Neural cell (in vitro differentiated cells): ENCODE data around the gene CHD2. TPM values are rescaled to one million over a fixed set of nuclear protein-coding genes. Genes with fewer than 3 reads are reported as not detected.

ENCODE experiments used
- H2AFZ ChIP-seq: fragments of 200-600, 300-800 bp; sonication (generic), shearing (Covaris generic); 2 replicates; pipeline ENCODE4 v1.6.0; 2014; ENCODE audit warnings: low read depth, mild to moderate bottlenecking, antibody characterized with exemption, low read length, moderate library complexity
- H3F3A ChIP-seq: fragments of 200-600 bp; shearing (Covaris generic); 2 replicates; pipeline ENCODE4 v1.6.1; 2016; ENCODE audit warnings: mild to moderate bottlenecking, moderate library complexity, mixed read lengths, antibody characterized with exemption, low read length; ENCODE audit not compliant: insufficient read depth, poor library complexity, severe bottlenecking
- H3K27ac ChIP-seq: fragments of 200-600, 300-800 bp; sonication (generic), shearing (Covaris generic); 2 replicates; pipeline ENCODE4 v1.5.1; 2014; ENCODE audit warnings: mild to moderate bottlenecking, low read length, moderate library complexity
- H3K27me3 ChIP-seq: fragments of 300-800, 200-600 bp; sonication (generic), shearing (Covaris generic); 2 replicates; pipeline ENCODE4 v1.6.0; 2014; ENCODE audit warnings: mild to moderate bottlenecking, low read depth, low read length, moderate library complexity; ENCODE audit not compliant: insufficient read depth
- H3K36me3 ChIP-seq: fragments of 300-800, 200-600 bp; sonication (generic), shearing (Covaris generic); 2 replicates; pipeline ENCODE4 v1.5.1; 2014; ENCODE audit warnings: mild to moderate bottlenecking, antibody characterized with exemption, low read length, moderate library complexity; ENCODE audit not compliant: insufficient read depth
- H3K4me2 ChIP-seq: fragments of 300-800, 200-600 bp; sonication (generic), shearing (Covaris generic); 2 replicates; pipeline ENCODE4 v1.6.0; 2014; ENCODE audit warnings: mild to moderate bottlenecking, low read length
- H3K4me3 ChIP-seq: fragments of 300-800, 200-600 bp; sonication (generic), shearing (Covaris generic); 2 replicates; pipeline ENCODE4 v1.5.1; 2014; ENCODE audit warnings: mild to moderate bottlenecking, low read length, moderate library complexity
- H3K79me2 ChIP-seq: fragments of 200-600 bp; shearing (Covaris generic); replicated peaks from 2 replicates; pipeline ENCODE4 v1.6.0; 2014; ENCODE audit warnings: mild to moderate bottlenecking, low read length, moderate library complexity; ENCODE audit not compliant: insufficient read depth
- H3K9ac ChIP-seq: fragments of 300-800, 200-600 bp; sonication (generic), shearing (Covaris generic); 2 replicates; pipeline ENCODE4 v1.6.1; 2016; ENCODE audit warnings: mild to moderate bottlenecking, low read length, mixed read lengths
- H3K9me2 ChIP-seq: fragments of 200-600 bp; shearing (Covaris generic); 2 replicates; pipeline ENCODE4 v1.6.1; 2016; ENCODE audit warnings: mild to moderate bottlenecking, low read length, mixed read lengths; ENCODE audit not compliant: insufficient read depth
- H3K9me3 ChIP-seq: fragments of 200-600, 300-800 bp; sonication (generic), shearing (Covaris generic); 2 replicates; pipeline ENCODE4 v1.6.1; 2016; ENCODE audit warnings: mild to moderate bottlenecking, mixed run types, low read length, moderate library complexity, mixed read lengths
- H4K20me1 ChIP-seq: fragments of 200-600 bp; shearing (Covaris generic); 2 replicates; pipeline ENCODE4 v1.6.1; 2016; ENCODE audit warnings: mild to moderate bottlenecking, mixed run types; ENCODE audit not compliant: insufficient read depth
- EP300 ChIP-seq: fragments of 450-650 bp; conservative IDR thresholded peaks from 2 replicates; pipeline ENCODE4 v1.6.1; 2014; ENCODE audit warnings: antibody characterized with exemption, mild to moderate bottlenecking, moderate library complexity; ENCODE audit not compliant: poor library complexity, severe bottlenecking
- EZH2 ChIP-seq: fragments of 200-600, 300-800 bp; shearing (Covaris generic), sonication (generic); IDR thresholded peaks from 2 replicates; pipeline ENCODE4 v1.6.1; 2014; ENCODE audit warnings: antibody characterized with exemption, low read length, borderline replicate concordance, mild to moderate bottlenecking; ENCODE audit not compliant: insufficient read depth, poor library complexity, severe bottlenecking
- MXI1 ChIP-seq: fragments of 450-650 bp; conservative IDR thresholded peaks from 2 replicates; pipeline ENCODE4 v1.6.1; 2014; ENCODE audit warnings: antibody characterized with exemption, mild to moderate bottlenecking; ENCODE audit not compliant: poor library complexity, severe bottlenecking
- POLR2AphosphoS5 ChIP-seq: IDR thresholded peaks from 2 replicates; pipeline ENCODE4 v1.6.1; 2012
- RAD21 ChIP-seq: fragments of 450-650 bp; conservative IDR thresholded peaks from 2 replicates; pipeline ENCODE4 v1.6.1; 2014; ENCODE audit warnings: antibody characterized with exemption, mild to moderate bottlenecking, moderate library complexity
- SMC3 ChIP-seq: fragments of 450-650 bp; conservative IDR thresholded peaks from 2 replicates; pipeline ENCODE4 v1.6.1; 2014; ENCODE audit warnings: antibody characterized with exemption, mild to moderate bottlenecking, moderate library complexity; ENCODE audit not compliant: poor library complexity
- TAF1 ChIP-seq: IDR thresholded peaks from 2 replicates; pipeline ENCODE4 v1.6.1; 2012; ENCODE audit warnings: low read depth
- polyA plus RNA-seq: library from polyadenylated mRNA; depleted of rRNA; stranded (reverse); fragments of >200 nt; gene quantifications from 2 replicates; pipeline ENCODE4 v1.2.3, GENCODE V29; 2014
- TF ChIP-seq, protein P1 (sequence below): IDR thresholded peaks from 2 replicates; pipeline ENCODE4 v1.6.1; 2012; ENCODE audit warnings: borderline replicate concordance
- TF ChIP-seq, protein P2 (sequence below): fragments of 450-650 bp; IDR thresholded peaks from 2 replicates; pipeline ENCODE4 v1.5.1; 2014; ENCODE audit warnings: antibody characterized with exemption, mild to moderate bottlenecking, moderate library complexity; ENCODE audit not compliant: poor library complexity, severe bottlenecking

The CHD2 gene
- polyA plus RNA-seq, 1 donor from 2014 or later, result 113 TPM

DNA sequence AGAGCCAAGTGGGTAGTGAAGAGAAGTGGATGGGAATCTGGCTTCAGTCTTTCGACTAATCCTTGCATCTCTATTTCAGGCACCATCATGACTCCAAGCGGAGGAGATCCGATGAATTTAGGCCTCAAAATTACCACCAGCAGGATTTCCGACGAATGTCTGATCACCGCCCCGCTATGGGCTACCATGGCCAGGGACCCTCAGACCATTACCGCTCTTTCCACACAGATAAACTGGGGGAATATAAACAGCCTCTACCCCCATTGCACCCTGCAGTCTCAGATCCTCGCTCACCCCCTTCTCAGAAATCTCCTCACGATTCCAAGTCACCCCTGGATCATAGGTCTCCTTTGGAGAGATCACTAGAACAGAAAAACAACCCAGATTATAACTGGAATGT is 124.2 kb downstream of the CHD2 start:
- H4K20me1 ChIP-seq, result peaks cover 8% of the 10 kb centered on the region
- no peaks in the 10 kb centered on the region for H3K9me2 ChIP-seq
- no peak overlapping the region for H3K27ac ChIP-seq

DNA sequence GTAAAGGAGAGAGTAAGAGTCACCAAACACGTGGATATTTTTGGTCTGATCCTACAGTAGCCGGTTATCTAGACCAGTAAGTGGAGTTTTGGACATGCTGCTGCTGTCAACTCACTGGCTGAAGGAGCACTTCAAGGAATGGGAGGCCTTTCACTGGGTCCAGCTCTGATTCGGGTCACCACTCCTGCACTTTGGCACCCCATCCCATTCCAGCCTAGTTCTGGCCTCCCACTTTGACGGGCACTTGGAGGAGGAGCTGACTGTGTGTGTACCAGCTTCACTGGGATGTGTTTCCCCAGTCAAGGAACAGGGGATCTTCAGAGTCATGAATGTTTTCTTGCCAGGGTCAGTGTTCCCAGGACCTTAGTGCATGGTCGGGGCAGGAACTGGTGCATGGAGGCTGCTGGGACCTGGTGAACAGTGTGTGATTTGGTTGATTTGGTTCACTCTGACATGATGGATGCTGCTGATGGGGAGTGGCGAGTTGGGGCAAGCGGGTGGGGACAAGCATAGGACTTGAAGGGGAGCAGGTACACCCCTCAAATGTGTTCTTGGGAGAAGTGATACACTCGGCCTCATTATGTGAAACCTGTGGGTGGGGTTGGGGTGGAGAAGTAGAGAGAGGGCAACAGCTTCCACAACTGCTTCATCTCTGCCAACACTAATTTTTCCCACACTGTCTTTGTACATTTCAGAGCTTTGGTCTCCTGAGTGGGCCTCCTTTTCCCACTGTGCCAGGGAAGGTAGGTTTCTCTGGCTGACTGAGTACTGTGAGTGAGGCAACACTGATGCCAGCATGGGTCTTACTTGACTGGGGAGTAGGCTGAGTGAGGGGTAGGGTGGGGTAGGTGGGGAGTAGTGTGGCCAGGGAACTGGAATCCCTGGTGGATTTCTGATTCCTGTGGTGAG is 124.8 kb downstream of the CHD2 start:
- Histone ChIP-seq H3K9me2 (no peaks in the 10 kb centered on the region), H3K27ac (no peak overlapping the region), H3K36me3 (peaks cover 34% of the 10 kb centered on the region), H3K9ac (no peak overlapping the region), H3F3A (no peaks in the 10 kb centered on the region), H2AFZ (no peak overlapping the region), H4K20me1 (peaks cover 8% of the 10 kb centered on the region), H3K79me2 (peaks cover 12% of the 10 kb centered on the region), H3K4me2 (no peak overlapping the region), H3K4me3 (no peak overlapping the region), H3K27me3 (no peaks in the 10 kb centered on the region), H3K9me3 (no peaks in the 10 kb centered on the region)
- TF ChIP-seq RAD21 (no peak), EZH2 (no peak), MXI1 (no peak), EP300 (no peak), POLR2AphosphoS5 (no peak), TAF1 (no peak), SMC3 (no peak)
- TF ChIP-seq, protein P1, sequence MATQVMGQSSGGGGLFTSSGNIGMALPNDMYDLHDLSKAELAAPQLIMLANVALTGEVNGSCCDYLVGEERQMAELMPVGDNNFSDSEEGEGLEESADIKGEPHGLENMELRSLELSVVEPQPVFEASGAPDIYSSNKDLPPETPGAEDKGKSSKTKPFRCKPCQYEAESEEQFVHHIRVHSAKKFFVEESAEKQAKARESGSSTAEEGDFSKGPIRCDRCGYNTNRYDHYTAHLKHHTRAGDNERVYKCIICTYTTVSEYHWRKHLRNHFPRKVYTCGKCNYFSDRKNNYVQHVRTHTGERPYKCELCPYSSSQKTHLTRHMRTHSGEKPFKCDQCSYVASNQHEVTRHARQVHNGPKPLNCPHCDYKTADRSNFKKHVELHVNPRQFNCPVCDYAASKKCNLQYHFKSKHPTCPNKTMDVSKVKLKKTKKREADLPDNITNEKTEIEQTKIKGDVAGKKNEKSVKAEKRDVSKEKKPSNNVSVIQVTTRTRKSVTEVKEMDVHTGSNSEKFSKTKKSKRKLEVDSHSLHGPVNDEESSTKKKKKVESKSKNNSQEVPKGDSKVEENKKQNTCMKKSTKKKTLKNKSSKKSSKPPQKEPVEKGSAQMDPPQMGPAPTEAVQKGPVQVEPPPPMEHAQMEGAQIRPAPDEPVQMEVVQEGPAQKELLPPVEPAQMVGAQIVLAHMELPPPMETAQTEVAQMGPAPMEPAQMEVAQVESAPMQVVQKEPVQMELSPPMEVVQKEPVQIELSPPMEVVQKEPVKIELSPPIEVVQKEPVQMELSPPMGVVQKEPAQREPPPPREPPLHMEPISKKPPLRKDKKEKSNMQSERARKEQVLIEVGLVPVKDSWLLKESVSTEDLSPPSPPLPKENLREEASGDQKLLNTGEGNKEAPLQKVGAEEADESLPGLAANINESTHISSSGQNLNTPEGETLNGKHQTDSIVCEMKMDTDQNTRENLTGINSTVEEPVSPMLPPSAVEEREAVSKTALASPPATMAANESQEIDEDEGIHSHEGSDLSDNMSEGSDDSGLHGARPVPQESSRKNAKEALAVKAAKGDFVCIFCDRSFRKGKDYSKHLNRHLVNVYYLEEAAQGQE, result no peak
- TF ChIP-seq, protein P2, sequence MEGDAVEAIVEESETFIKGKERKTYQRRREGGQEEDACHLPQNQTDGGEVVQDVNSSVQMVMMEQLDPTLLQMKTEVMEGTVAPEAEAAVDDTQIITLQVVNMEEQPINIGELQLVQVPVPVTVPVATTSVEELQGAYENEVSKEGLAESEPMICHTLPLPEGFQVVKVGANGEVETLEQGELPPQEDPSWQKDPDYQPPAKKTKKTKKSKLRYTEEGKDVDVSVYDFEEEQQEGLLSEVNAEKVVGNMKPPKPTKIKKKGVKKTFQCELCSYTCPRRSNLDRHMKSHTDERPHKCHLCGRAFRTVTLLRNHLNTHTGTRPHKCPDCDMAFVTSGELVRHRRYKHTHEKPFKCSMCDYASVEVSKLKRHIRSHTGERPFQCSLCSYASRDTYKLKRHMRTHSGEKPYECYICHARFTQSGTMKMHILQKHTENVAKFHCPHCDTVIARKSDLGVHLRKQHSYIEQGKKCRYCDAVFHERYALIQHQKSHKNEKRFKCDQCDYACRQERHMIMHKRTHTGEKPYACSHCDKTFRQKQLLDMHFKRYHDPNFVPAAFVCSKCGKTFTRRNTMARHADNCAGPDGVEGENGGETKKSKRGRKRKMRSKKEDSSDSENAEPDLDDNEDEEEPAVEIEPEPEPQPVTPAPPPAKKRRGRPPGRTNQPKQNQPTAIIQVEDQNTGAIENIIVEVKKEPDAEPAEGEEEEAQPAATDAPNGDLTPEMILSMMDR, result no peak

More for the DNA sequence above, 124.2 kb downstream of the CHD2 start:
- H3K36me3 ChIP-seq, result peaks cover 36% of the 10 kb centered on the region
- TF ChIP-seq EP300 (no peak), MXI1 (no peak), EZH2 (no peak), RAD21 (no peak), POLR2AphosphoS5 (no peak), TAF1 (no peak), SMC3 (no peak)
- TF ChIP-seq, protein P2, result no peak
- TF ChIP-seq, protein P1, result no peak
- H3K4me3 ChIP-seq, result no peak overlapping the region
- no peaks in the 10 kb centered on the region for H3F3A ChIP-seq
- H2AFZ ChIP-seq, result no peak overlapping the region
- H3K4me2 ChIP-seq, result no peak overlapping the region
- H3K9ac ChIP-seq, result no peak overlapping the region
- H3K9me3 ChIP-seq, result no peaks in the 10 kb centered on the region
- peaks cover 12% of the 10 kb centered on the region for H3K79me2 ChIP-seq
- H3K27me3 ChIP-seq, result no peaks in the 10 kb centered on the region
